Aorta (tissue), 5 donors: ENCODE results near the gene CCDC6. TPM values are rescaled to one million over a fixed set of nuclear protein-coding genes. Genes with fewer than 3 reads are reported as not detected.

ENCODE experiments used
- ATAC-seq: fragments of 200-7000 bp; cut with Tn5 transposase; one replicate; pipeline ENCODE4 v1.9.1; 2022; ENCODE audit warnings: moderate library complexity; ENCODE audit not compliant: low FRiP score
- DNase-seq, 2 donors: peaks; one replicate each; pipeline ENCODE4 v3.0.0-alpha.2; 2020
- H3K27ac ChIP-seq, 2 donors: one replicate each; pipeline ENCODE4 v1.5.1; 2013; ENCODE audit warnings: low read length in 2 of 2, mild to moderate bottlenecking in 2 of 2, moderate library complexity in 2 of 2, control low read depth in 1 of 2, inconsistent platforms in 1 of 2, low read depth in 1 of 2
- H3K27me3 ChIP-seq, 2 donors: one replicate each; pipeline ENCODE4 v1.6.1; 2013; ENCODE audit warnings: control low read depth in 1 of 2, low read length in 1 of 2, mild to moderate bottlenecking in 1 of 2, moderate library complexity in 1 of 2; ENCODE audit not compliant: insufficient read depth in 2 of 2, control insufficient read depth in 1 of 2
- H3K36me3 ChIP-seq, 2 donors: one replicate each; pipeline ENCODE4 v1.6.1; 2013; ENCODE audit warnings: control low read depth in 1 of 2, low read length in 1 of 2, mild to moderate bottlenecking in 1 of 2; ENCODE audit not compliant: insufficient read depth in 2 of 2, control insufficient read depth in 1 of 2
- H3K4me1 ChIP-seq, 2 donors: one replicate each; pipeline ENCODE4 v1.6.1; 2013; ENCODE audit warnings: low read length in 2 of 2, control low read depth in 1 of 2, mild to moderate bottlenecking in 1 of 2, moderate library complexity in 1 of 2; ENCODE audit not compliant: insufficient read depth in 2 of 2, control insufficient read depth in 1 of 2
- H3K4me3 ChIP-seq, 2 donors: one replicate each; pipeline ENCODE4 v1.5.1; 2013; ENCODE audit warnings: low read length in 2 of 2, control low read depth in 1 of 2, mild to moderate bottlenecking in 1 of 2
- H3K9me3 ChIP-seq: one replicate; pipeline ENCODE4 v1.6.1; 2013; ENCODE audit warnings: mild to moderate bottlenecking, low read length; ENCODE audit not compliant: control insufficient read depth
- WGBS, 2 donors: extraction: QIAGEN DNeasy Blood & Tissue Kit; methylation state at CpG; one replicate each; pipeline ENCODE4 v1.1.7; 2013; 5-methylcytosine and 5-hydroxymethylcytosine counted together
- intact Hi-C, 2 donors: fragments of 100-400 bp; cut with DNase I; formaldehyde crosslinking; loops; one replicate each; pipeline versions ENCODE4 v1.14.2 to v1.15.0; 2022
- polyA plus RNA-seq, 2 donors: library from polyadenylated mRNA; stranded (reverse); fragments of 200-250 nt; gene quantifications; one replicate each; pipeline ENCODE4 v1.2.3, GENCODE V29; 2013
- total RNA-seq, 2 donors: library from RNA; stranded (reverse); fragmentation: NEBNext Ultra II Directional; extraction: Animal tissue kit (Norgen Biotek cat#: 25700); gene quantifications; one replicate each; pipeline ENCODE4 v1.2.1, GENCODE V29; 2021
- donor health status: healthy with polysubstance abuse.
- donor health status: Bipolar disorder and iron deficiency.
- donor health status: DM: no; HTN: no; CAD: no.
- donor health status: DM: no; HTN: no; CAD: no.
- donor health status: DM: yes; HTN: yes; CAD: no.

Gene CCDC6
- total and polyA plus RNA-seq, 4 donors: 21.8 to 90.0 (median 51.7) TPM

DNA sequence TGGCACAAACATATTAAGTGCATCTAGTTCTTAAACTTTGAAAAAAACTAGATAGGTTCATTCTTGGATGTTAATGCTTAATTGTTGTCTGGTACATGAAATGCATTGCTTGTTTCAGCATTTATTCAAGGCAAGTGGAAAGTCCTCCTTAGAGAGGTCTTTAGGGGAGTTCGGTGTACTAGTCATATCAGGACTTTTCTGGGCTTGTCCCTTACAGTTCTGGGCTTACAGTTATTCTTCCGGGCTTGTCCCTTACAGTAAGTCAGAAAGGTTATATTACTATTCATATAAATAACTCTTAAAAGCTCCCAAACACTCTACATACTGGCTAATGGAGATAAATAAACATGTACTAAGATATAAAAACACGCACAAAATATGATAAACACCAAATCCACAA, 91.5 kb downstream of the CCDC6 start:
- DNase-seq: no peak
- intact Hi-C loops: no loop called here
- H3K27me3 ChIP-seq: no peaks in the 10 kb centered on the region
- peaks cover 0 to 4% of the 10 kb centered on the region in 2 donors for H3K4me1 ChIP-seq
- no peak overlapping the region for H3K4me3 ChIP-seq
- no peak for ATAC-seq
- no peak overlapping the region for H3K27ac ChIP-seq
- 93 to 95% methylated on average over 3 of the region's 3 CpGs for WGBS, 2 donors
- H3K36me3 ChIP-seq: peaks cover 3 to 7% of the 10 kb centered on the region in 2 donors
- no peaks in the 10 kb centered on the region for H3K9me3 ChIP-seq

DNA sequence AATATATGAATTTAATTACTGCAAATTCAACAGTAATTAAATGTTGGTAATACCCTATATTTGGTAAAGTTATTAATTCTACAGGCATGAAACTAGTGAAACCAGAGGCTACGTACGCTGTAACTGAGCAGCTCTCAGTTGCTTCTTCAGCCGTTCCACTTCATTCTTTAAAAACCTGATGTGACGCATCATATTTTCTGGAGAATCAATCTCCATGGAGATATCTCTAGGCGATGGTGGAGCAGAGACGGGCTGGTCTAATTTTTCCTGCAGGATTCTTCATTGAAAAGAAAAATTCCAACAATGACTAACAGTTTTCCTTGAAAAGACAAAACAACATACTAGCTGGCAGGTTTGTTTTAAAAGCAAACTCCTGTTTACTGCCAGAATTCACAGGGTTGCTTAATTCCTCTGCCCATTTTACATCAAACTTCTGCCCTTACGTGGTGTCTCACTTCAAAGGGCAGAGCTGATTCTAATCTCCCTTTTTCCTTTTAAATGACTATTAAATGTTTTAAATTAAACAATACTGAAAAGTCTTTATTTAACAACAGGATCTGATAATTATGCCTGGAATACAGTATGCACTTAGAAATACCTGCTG, 93.7 kb downstream of the CCDC6 start:
- no peaks in the 10 kb centered on the region for H3K27me3 ChIP-seq
- ATAC-seq (no peak), DNase-seq (no peak)
- H3K9me3 ChIP-seq: no peaks in the 10 kb centered on the region
- intact Hi-C loops: no loop called here
- H3K27ac ChIP-seq: no peak overlapping the region
- peaks cover 3 to 9% of the 10 kb centered on the region in 2 donors for H3K36me3 ChIP-seq
- peaks cover 0 to 5% of the 10 kb centered on the region in 2 donors for H3K4me1 ChIP-seq
- H3K4me3 ChIP-seq: no peak overlapping the region
- 64 to 71% methylated on average over 7 of the region's 7 CpGs for WGBS, 2 donors

DNA sequence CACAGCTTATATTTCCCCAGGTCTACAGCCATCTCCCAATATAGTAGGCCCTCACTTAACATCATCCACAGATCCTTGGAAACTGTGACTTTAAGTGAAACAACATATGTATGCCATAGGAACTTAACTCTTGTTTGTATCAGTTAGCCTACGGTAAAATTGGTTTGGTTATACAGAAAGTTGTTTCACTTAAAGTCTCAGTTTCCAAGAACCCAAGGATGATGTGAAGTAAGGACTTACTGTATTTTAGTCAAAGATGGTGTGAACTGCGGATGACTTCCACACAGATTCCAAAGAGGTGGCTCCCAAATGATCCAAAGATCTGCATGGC, 96.7 kb downstream of the CCDC6 start:
- WGBS, 2 donors: 68 to 94% methylated on average over 2 of the region's 2 CpGs

DNA sequence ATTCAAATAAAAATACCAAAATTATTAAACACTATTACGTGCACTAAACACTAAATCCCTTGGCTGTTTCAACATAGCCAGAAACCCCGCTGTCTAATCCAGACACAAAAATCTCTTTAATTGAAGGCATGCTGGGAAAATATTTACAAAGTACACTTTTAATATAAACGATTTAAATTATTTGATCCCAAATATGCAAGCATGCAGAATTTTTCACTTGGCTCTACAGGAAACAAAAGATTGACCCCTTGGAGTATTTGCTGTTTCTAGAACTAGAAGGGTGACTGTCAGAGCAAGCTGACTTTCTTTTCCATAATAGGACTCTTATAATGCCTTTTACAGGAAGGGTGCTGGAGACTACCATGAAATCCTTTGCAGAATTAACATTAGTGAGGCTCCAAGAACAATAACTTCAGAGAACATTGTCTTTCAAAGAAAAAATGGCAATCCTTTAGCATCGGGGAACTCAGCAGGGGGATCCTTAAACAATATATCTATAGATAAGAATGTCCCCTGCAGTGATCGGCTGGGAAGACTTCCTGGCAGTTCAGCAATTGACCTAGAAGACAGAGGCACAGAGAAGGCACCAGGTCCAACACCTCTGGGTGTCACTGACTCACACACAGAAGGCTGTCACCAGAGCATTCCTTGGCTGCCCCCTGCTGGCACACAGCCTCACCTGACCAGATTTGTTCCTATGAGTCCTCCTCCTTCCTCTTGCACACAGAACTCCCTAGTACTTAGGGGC, 97.3 kb downstream of the CCDC6 start:
- Histone ChIP-seq H3K36me3 (peaks cover 7 to 18% of the 10 kb centered on the region in 2 donors), H3K27ac (no peak overlapping the region), H3K27me3 (no peaks in the 10 kb centered on the region), H3K4me3 (no peak overlapping the region), H3K4me1 (peaks cover 0 to 5% of the 10 kb centered on the region in 2 donors), H3K9me3 (no peaks in the 10 kb centered on the region)
- WGBS, 2 donors: 39 to 46% methylated on average over 5 of the region's 5 CpGs
- intact Hi-C loops: loop anchor here (5.0 to 10.0 kb wide), 3 partner anchors 98 to 184 kb away; partner anchors contain the start of gene CCDC6 (in 1 of the 2)
- DNase-seq: peak; percentile 84 to 89
- peak; percentile 67 for ATAC-seq

More for the DNA sequence above, 96.7 kb downstream of the CCDC6 start:
- H3K4me3 ChIP-seq: no peak overlapping the region
- peak overlapping the region in 1 of 2 donors; percentile 17 for H3K27ac ChIP-seq
- H3K27me3 ChIP-seq: no peaks in the 10 kb centered on the region
- H3K9me3 ChIP-seq: no peaks in the 10 kb centered on the region
- H3K36me3 ChIP-seq: peaks cover 7 to 15% of the 10 kb centered on the region in 2 donors
- DNase-seq (no peak), ATAC-seq (no peak)
- intact Hi-C loops: loop anchor here (5.0 to 10.0 kb wide), 3 partner anchors 98 to 185 kb away; partner anchors contain the start of gene CCDC6 (in 1 of the 2)
- peaks cover 0 to 5% of the 10 kb centered on the region in 2 donors for H3K4me1 ChIP-seq

DNA sequence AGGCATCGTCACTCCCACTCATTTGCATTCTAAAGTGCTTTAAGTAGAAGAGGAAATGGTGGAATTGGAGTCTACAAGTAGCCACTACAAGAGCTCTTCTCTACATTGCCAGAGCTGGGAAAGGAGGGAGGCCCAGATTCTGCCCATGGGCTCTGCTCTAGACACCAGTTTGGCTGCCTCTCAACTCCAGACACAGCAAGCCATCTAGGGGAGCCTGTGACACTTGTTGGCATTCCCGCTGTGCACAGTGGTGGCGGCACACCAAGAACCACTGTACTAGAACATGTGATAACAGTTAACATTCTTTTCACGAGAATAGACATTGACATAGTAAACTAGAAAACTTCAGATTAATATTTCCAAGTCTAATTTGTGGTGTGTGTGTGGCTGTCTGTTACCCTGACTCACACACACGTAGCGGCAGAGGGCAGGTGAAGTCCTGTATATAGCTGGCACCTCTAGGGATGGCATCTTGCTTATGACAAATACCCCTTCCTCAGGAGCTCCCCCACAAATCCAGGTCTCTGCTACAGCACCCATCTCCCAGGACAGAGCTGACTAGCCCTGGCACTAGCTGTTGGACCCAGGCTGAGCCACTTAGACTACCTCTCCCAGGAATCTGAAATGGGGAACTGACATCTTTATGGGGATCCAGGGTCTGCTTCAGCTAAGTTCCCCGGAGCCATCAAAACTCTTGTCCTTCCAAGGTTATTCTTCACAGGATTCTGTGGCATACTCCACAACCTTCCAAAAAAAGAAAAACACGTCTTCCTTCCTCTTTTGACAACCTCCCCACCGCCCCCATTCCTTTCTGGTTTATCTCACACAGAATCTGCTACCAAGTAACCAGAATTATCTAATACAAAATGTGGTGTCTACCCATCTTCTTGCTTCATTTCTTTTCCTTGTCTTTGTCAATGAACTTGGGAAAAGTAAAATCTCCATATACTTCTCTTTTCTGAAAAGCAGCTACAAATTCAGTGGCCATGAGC, 98.4 kb downstream of the CCDC6 start:
- intact Hi-C loops: loop anchor here (5.0 to 10.0 kb wide), 3 partner anchors 99 to 183 kb away; partner anchors contain the start of gene CCDC6 (in 1 of the 2)
- Histone ChIP-seq H3K36me3 (peaks cover 7 to 21% of the 10 kb centered on the region in 2 donors), H3K4me1 (peaks cover 0 to 3% of the 10 kb centered on the region in 2 donors), H3K4me3 (no peak overlapping the region), H3K27me3 (no peaks in the 10 kb centered on the region), H3K27ac (peak overlapping the region in 1 of 2 donors; percentile 39), H3K9me3 (no peaks in the 10 kb centered on the region)
- 39 to 41% methylated on average over 9 of the region's 9 CpGs for WGBS, 2 donors
- peak; percentile 73 to 81 for DNase-seq
- peak; percentile 63 for ATAC-seq

DNA sequence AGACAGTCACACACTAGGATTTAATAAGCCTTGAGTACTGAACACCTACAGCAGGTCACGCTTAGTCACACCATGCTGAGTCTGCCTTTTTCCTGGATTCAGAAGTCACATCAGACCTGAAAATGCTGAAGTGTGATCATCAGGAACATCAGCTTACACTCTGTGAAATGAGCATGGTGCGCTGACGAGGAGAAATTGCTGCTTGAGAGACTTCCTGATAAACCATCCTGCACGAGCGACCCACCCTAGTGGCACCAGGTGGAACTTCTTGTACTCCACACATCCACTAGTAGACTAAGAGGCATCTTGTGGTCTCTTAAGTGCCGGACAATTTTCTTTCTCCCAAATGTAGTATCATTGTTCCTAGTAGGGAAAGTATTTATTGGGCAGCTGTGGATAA, 101.3 kb downstream of the CCDC6 start:
- no peak for DNase-seq
- H3K9me3 ChIP-seq: no peaks in the 10 kb centered on the region
- H3K4me3 ChIP-seq: no peak overlapping the region
- H3K27ac ChIP-seq: no peak overlapping the region
- intact Hi-C loops: loop anchor here (5.0 to 10.0 kb wide), 3 partner anchors 102 to 180 kb away; partner anchors contain the start of gene CCDC6 (in 1 of the 2)
- WGBS, 2 donors: 83 to 84% methylated on average over 6 of the region's 6 CpGs
- ATAC-seq: no peak
- H3K27me3 ChIP-seq: no peaks in the 10 kb centered on the region
- peaks cover 4 to 17% of the 10 kb centered on the region in 2 donors for H3K36me3 ChIP-seq
- peaks cover 0 to 3% of the 10 kb centered on the region in 2 donors for H3K4me1 ChIP-seq

DNA sequence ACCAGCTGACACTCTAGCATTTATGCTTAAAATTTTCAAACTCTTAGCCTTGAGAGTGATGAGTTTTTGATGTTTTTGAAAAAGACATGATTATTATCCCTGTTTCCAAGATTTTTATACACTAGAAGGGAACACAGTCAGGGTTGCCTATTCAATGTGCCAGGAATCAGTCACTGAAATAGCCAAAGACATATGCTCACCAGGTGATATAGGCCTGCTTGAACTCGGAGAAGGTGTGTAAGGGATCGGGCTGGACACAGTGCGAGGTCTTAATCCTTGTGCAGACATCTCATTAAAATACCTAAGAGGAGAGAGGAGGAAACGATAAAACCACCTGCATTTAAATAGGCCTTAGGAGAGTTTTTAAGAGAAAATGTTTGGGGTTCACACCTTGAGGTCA, 102.1 kb downstream of the CCDC6 start:
- Histone ChIP-seq H3K36me3 (peaks cover 4 to 16% of the 10 kb centered on the region in 2 donors), H3K4me3 (no peak overlapping the region), H3K9me3 (no peaks in the 10 kb centered on the region), H3K4me1 (peaks cover 0 to 3% of the 10 kb centered on the region in 2 donors), H3K27ac (no peak overlapping the region), H3K27me3 (no peaks in the 10 kb centered on the region)
- 93 to 95% methylated on average over 4 of the region's 4 CpGs for WGBS, 2 donors
- no peak for DNase-seq
- intact Hi-C loops: loop anchor here in 1 of 2 donors (10.0 kb wide), 1 partner anchor 179 kb away; no protein-coding TSS in a partner anchor
- ATAC-seq: no peak

DNA sequence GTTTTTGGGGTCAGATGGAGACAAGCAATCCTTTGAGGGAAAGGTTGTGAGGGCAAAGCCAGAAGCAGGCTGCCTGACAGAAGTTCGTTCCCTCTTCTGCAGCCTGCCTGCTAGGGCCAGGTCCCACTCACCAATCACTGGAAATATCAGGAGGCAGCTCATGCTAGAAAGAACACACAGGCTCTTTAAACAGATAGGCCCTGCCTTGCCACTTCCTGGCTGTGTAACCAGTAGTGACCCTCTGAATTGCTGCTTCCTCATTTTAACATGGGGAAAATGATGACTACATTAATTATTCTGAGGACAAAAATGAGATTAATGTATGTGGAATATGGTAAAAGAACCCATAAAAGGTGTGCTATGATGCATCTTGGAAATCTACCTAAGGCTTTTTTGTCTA, 102.6 kb downstream of the CCDC6 start:
- DNase-seq (no peak), ATAC-seq (no peak)
- H3K36me3 ChIP-seq: peaks cover 4 to 16% of the 10 kb centered on the region in 2 donors
- no peaks in the 10 kb centered on the region for H3K9me3 ChIP-seq
- H3K27me3 ChIP-seq: no peaks in the 10 kb centered on the region
- peaks cover 0 to 3% of the 10 kb centered on the region in 2 donors for H3K4me1 ChIP-seq
- intact Hi-C loops: loop anchor here in 1 of 2 donors (10.0 kb wide), 1 partner anchor 179 kb away; no protein-coding TSS in a partner anchor
- no peak overlapping the region for H3K4me3 ChIP-seq
- WGBS, 2 donors: 78 to 82% methylated on average over 1 of the region's 1 CpG
- no peak overlapping the region for H3K27ac ChIP-seq
